ENCODE results near the gene WDR48.

Gene WDR48

GRCh38 chr3:39122813-39123212 is 71.0 kb downstream of the WDR48 start:
- DNase-seq (ENCODE audit: low read depth, low spot score), result no peak
- H3K4me3 ChIP-seq (ENCODE audit: low read depth, low read length), result no peak overlapping the region
- no peak for TF ChIP-seq CTCF (IDR thresholded peaks at IDR 0.05; ENCODE audit: low read depth, low read length)
- in situ Hi-C loops (cut with HindIII; ENCODE audit: low sequenced_read_pairs), result loop anchor here (25.0 kb wide), 1 partner anchor 164 kb away; the partner anchor contains the start of gene CX3CR1

- H3K4me3 ChIP-seq (ENCODE audit: low read depth, low read length), result no peak overlapping the region
- peak; percentile 56 for TF ChIP-seq CTCF (IDR thresholded peaks at IDR 0.05; ENCODE audit: low read depth, low read length)
- in situ Hi-C loops (cut with HindIII; ENCODE audit: low sequenced_read_pairs), result loop anchor here (25.0 kb wide), 1 partner anchor 162 kb away; the partner anchor contains the start of gene CX3CR1
- DNase-seq (ENCODE audit: low read depth, low spot score), result peak; percentile 40
Measured at GRCh38 chr3:39124876-39125840, 73.3 kb downstream of the WDR48 start.

DNA sequence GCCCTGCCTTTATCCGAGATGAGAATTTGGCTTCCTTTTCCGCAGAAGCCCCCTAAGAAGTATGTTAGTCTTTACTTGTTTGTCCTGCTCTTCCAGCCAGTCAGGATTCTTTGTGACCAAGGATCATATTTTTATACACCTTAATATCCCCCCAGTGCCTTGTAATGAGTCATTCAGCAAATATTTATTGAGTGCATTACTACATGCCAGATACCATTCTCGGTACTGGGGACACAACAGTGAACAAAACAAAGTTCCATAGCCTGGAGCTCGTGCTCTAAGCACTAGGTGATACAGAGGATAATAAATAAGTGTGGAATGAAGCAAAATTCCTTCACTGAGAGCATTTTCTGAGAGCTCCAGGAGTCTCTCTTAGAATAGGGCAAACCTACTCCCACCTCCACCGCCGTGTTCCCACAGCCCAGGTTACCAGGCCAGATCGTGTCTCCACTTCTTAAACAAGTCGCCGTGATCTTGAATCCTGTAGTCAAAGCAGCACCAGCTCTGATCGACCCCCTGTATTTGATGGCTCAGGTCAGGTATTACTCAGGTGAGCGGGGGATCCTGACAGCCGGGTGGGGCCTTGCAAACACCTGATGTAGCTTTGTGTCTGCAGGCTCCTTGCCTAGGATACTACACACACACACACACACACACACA is 74.2 kb downstream of the WDR48 start:
- in situ Hi-C loops (cut with HindIII; ENCODE audit: low sequenced_read_pairs), result no loop called here
- DNase-seq (ENCODE audit: low read depth, low spot score), result no peak
- no peak for TF ChIP-seq CTCF (IDR thresholded peaks at IDR 0.05; ENCODE audit: low read depth, low read length)
- H3K4me3 ChIP-seq (ENCODE audit: low read depth, low read length), result no peak overlapping the region

DNA sequence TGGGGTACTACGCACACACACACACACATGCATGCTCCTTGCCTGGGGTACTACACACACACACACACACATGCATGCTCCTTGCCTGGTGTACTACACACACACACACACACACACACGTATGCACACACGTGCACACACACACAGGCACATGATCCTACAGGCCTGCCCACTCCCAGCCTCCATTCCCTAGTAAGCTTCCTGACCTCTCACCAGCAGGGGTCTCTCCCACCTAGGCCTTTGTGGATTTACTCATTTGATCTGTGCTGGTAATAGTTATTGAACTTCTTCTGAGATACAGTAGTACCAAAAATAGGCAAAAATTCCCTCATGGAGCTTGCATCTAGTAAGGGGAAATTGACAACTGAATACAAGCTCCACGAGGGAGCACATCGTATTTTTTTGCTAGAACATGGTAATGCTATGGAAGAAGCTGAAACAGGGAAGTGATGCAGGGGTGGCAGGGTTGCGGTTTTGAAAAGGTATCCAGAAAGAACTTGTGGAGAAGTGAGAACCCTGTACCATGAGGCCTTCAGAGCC is 74.8 kb downstream of the WDR48 start:
- TF ChIP-seq CTCF (IDR thresholded peaks at IDR 0.05; ENCODE audit: low read depth, low read length), result peak; percentile 74

GRCh38 chr3:39127269-39127907 is 75.6 kb downstream of the WDR48 start:
- TF ChIP-seq CTCF (IDR thresholded peaks at IDR 0.05; ENCODE audit: low read depth, low read length), result no peak
- in situ Hi-C loops (cut with HindIII; ENCODE audit: low sequenced_read_pairs), result no loop called here
- H3K4me3 ChIP-seq (ENCODE audit: low read depth, low read length), result no peak overlapping the region
- DNase-seq (ENCODE audit: low read depth, low spot score), result no peak

More for the DNA sequence above, 74.8 kb downstream of the WDR48 start:
- DNase-seq (ENCODE audit: low read depth, low spot score), result peak; percentile 61
- in situ Hi-C loops (cut with HindIII; ENCODE audit: low sequenced_read_pairs), result no loop called here
- H3K4me3 ChIP-seq (ENCODE audit: low read depth, low read length), result no peak overlapping the region

- no peak for DNase-seq (ENCODE audit: low read depth, low spot score)
- in situ Hi-C loops (cut with HindIII; ENCODE audit: low sequenced_read_pairs), result no loop called here
- no peak for TF ChIP-seq CTCF (IDR thresholded peaks at IDR 0.05; ENCODE audit: low read depth, low read length)
- H3K4me3 ChIP-seq (ENCODE audit: low read depth, low read length), result no peak overlapping the region
Measured at GRCh38 chr3:39127908-39128304, 76.1 kb downstream of the WDR48 start.
